ENCODE data around the gene RFXAP. TPM values are rescaled to one million over a fixed set of nuclear protein-coding genes. Genes with fewer than 3 reads are reported as not detected.

The RFXAP gene
- total and polyA plus RNA-seq, 9 of the 15 experiments (the other 6 are each of a cell fraction or from before 2014, with no cell fraction given), result 2.1 to 9.7 (median 2.9) TPM

DNA sequence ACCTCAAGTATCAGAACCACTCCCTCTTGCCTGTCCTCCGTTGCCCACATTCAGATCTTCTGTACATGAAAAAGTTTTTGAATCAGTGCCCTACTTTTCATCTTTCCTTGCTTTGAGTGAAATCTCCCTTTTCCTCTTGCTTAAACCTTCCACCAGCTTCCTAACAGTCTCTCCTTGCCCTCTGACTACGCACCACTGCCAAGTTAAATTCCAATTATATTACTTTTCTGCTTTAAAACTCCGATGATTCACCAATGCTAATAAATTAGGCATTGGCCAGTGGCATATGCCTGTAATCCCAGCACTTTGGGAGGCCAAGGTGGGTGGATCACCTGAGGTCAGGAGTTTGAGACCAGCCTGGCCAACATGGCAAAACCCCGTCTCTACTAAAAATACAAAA lies 30.7 kb upstream of the RFXAP start (continued):
- TF ChIP-seq NUFIP1 (IDR thresholded peaks at IDR 0.05; ENCODE audit: partially characterized antibody) (no peak), HOMEZ (CRISPR knock-in tag; IDR thresholded peaks at IDR 0.05) (no peak), PHB2 (IDR thresholded peaks at IDR 0.05; ENCODE audit: low read depth) (no peak), DEAF1 (CRISPR knock-in tag; IDR thresholded peaks at IDR 0.05) (no peak), ZNF76 (CRISPR knock-in tag; IDR thresholded peaks at IDR 0.05; ENCODE audit: borderline replicate concordance) (no peak), CBFA2T2 (conservative IDR thresholded peaks at IDR 0.05) (no peak)
- TF ChIP-seq, protein P1, sequence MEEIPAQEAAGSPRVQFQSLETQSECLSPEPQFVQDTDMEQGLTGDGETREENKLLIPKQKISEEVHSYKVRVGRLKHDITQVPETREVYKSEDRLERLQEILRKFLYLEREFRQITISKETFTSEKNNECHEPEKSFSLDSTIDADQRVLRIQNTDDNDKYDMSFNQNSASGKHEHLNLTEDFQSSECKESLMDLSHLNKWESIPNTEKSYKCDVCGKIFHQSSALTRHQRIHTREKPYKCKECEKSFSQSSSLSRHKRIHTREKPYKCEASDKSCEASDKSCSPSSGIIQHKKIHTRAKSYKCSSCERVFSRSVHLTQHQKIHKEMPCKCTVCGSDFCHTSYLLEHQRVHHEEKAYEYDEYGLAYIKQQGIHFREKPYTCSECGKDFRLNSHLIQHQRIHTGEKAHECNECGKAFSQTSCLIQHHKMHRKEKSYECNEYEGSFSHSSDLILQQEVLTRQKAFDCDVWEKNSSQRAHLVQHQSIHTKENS (CRISPR knock-in tag; IDR thresholded peaks at IDR 0.05), result no peak

- ATAC-seq (peak; percentile 60), FAIRE-seq (no peak), DNase-seq (ENCODE audit: extremely low read depth in 1 of 4, low spot score in 3 of 4) (peak in 1 of 4 experiments; percentile 8)
- no peaks in the 10 kb centered on the region for H3K79me2 ChIP-seq (ENCODE audit: control insufficient read depth, insufficient read depth, low read length)
- intact Hi-C loops (cut with micrococcal nuclease) (no loop called here), in situ Hi-C loops (cut with MboI) (no loop called here)
- no peak overlapping the region for H3K27ac ChIP-seq (ENCODE audit: extremely low read depth, low read depth, low read length)
- no peak overlapping the region for H3K9ac ChIP-seq (ENCODE audit: insufficient read depth in 1 of 2, low read depth in 2 of 2, low read length in 2 of 2)
- H4K20me1 ChIP-seq (replicated peaks; ENCODE audit: control insufficient read depth, insufficient read depth, low read length), result no peaks in the 10 kb centered on the region
- ChIA-PET CTCF (ENCODE audit: low intra/inter-chr PET ratio) (no interaction called here), POLR2A (no interaction called here)
- no peaks in the 10 kb centered on the region for H3K4me1 ChIP-seq (replicated peaks in 1 of 2; ENCODE audit: control insufficient read depth in 2 of 2, insufficient read depth in 2 of 2, low read length in 2 of 2)
- TF ChIP-seq ZNF830 (CRISPR knock-in tag; IDR thresholded peaks at IDR 0.05), result no peak
- TF ChIP-seq HNRNPK (IDR thresholded peaks at IDR 0.05; ENCODE audit: low read depth, low read length, poor library complexity, severe bottlenecking), result no peak
- TF ChIP-seq RFX7 (CRISPR knock-in tag; IDR thresholded peaks at IDR 0.05), result no peak
- TF ChIP-seq ZNF3 (CRISPR knock-in tag; IDR thresholded peaks at IDR 0.05), result no peak
- no peak for TF ChIP-seq RBM25 (IDR thresholded peaks at IDR 0.05; ENCODE audit: low read depth, low read length, severe bottlenecking)
- TF ChIP-seq KAT2B (IDR thresholded peaks at IDR 0.05; ENCODE audit: low read depth, low read length), result no peak
- TF ChIP-seq BACH1 (tag; IDR thresholded peaks at IDR 0.05), result no peak
- TF ChIP-seq SRF (CRISPR knock-in tag; IDR thresholded peaks at IDR 0.05), result no peak
- TF ChIP-seq HDAC1 (IDR thresholded peaks at IDR 0.05), result no peak
- BruUV-seq (replicated peaks), result no TSS peak
- H3K27me3 ChIP-seq (ENCODE audit: control insufficient read depth in 2 of 2, insufficient read depth in 2 of 2, low read length in 2 of 2), result peaks cover 6 to 13% of the 10 kb centered on the region in 2 experiments; a peak in 3 of 5 replicates
- no peak overlapping the region for H3K4me3 ChIP-seq
- WGBS (ENCODE audit: insufficient coverage, low coverage, missing lambda C conversion rate), result 0% methylated on average over 3 of the region's 3 CpGs
- H3K4me2 ChIP-seq (ENCODE audit: insufficient read depth, low read length), result no peak overlapping the region
- no peaks in the 10 kb centered on the region for H3K36me3 ChIP-seq (ENCODE audit: control insufficient read depth, insufficient read depth, low read length)
- H3K9me1 ChIP-seq (ENCODE audit: control insufficient read depth, insufficient read depth, low read length), result no peaks in the 10 kb centered on the region
- H3K9me3 ChIP-seq (replicated peaks; ENCODE audit: control insufficient read depth, insufficient read depth, low read depth, low read length), result no peaks in the 10 kb centered on the region
- no peak overlapping the region for H2AFZ ChIP-seq (ENCODE audit: low read depth, low read length)
These were observed 30.0 kb upstream of the RFXAP start for GRCh38 chr13:36789061-36789460.
